Ramos (cell line): ENCODE results near the gene NATD1.

ENCODE experiments used
- in situ Hi-C: fragments of 300-500 bp; cut with MboI; formaldehyde crosslinking; loops from one replicate; pipeline ENCODE4 v1.14.3; 2022; ENCODE audit warnings: low sequenced_read_pairs; ENCODE audit not compliant: unreplicated experiment

Gene NATD1

GRCh38 chr17:21291357-21291756 lies 38.1 kb upstream of the NATD1 start:
- in situ Hi-C loops: no loop called here

- in situ Hi-C loops: no loop called here
Observed at GRCh38 chr17:21289902-21290571, 36.8 kb upstream of the NATD1 start.

GRCh38 chr17:21289175-21289901 lies 36.1 kb upstream of the NATD1 start:
- in situ Hi-C loops: no loop called here

GRCh38 chr17:21288571-21289017 lies 35.4 kb upstream of the NATD1 start:
- in situ Hi-C loops: no loop called here

GRCh38 chr17:21287703-21288449 lies 34.7 kb upstream of the NATD1 start:
- in situ Hi-C loops: no loop called here

- in situ Hi-C loops: no loop called here
Observed at GRCh38 chr17:21286909-21287702, 33.9 kb upstream of the NATD1 start.

DNA sequence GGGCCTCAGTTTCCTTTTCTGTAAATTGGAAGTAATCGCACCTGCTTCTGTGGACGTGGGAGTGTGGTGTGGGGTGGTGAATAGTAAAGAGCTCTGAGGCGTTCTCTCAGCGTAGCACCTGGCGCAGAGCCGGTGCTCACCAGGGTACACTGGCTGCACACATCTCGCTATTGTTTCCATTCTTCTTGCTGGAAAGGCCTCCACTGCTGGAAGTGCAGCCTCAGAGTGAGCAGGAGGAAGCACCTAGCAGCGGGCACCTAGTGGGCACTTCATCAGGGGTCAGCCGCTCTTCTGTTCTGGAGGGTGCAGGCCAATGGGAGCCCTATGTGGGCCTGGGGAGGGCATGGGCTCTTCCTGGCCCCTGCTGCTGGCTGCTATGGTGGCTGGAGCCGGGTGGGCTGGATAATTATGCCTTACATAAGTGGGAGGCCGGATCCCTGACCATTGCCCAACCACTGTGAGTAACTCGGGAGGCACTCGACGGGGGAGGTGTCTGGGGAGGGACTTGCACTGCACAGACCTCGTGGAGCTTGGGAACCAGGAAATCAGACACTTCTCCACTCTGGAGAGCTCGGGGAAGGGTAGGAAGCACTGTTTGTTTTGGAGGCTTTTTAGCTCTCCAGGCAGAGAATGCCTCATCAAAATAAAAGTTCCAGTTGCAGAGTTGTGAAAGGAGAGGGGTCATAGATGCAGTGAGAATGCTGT lies 33.0 kb upstream of the NATD1 start:
- in situ Hi-C loops: no loop called here

- in situ Hi-C loops: no loop called here
Observed at GRCh38 chr17:21285164-21286065, 32.2 kb upstream of the NATD1 start.

GRCh38 chr17:21284319-21285163 lies 31.3 kb upstream of the NATD1 start, which contains the start of gene MAP2K3:
Gene MAP2K3 (plus strand): TSS chr17:21284711. CDS start chr17:21284921, 210 bp downstream.
- in situ Hi-C loops: loop anchor here (5.0 kb wide), 1 partner anchor 228 kb away; no protein-coding TSS in a partner anchor

DNA sequence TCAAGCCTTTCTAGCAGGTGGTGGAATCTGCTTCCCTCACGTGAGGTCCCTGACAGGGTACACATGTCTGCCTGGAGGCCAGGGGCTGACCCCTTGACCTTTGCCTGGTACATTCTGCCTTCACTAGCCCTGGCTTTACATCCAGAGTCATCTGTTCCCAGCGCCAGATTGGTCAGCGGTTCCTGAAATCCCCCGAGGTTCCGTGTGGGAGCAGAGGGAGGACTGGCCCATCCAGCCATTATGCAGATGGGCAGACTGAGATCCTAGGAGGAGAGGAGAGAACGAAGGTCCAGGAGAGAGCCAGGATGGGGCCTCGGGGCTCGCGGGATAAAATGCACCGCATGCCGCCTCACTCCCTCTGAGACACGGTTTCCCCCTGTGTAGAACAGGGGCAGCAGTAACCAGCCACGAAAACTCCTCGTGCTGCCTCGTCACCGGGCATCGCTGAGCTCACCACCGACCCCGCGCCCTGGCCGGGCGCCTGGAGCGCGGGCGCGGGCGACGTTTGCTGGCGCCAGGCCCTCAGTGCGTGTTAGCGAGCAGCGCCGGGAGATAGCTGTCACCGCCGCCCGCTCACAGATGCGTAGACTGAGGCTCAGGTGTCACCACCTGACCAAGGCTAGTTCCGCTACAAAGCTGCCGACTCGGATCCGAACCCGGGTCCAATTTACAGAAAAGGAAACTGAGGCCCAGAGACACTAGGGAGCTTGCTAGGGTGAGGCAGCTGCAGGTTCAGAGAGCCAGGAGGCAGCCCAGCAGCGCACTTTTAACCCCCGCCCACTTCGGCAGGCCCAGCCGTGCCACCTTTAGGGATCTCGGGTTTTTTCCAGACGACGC lies 30.5 kb upstream of the NATD1 start:
- in situ Hi-C loops: loop anchor here (5.0 kb wide), 1 partner anchor 229 kb away; no protein-coding TSS in a partner anchor

DNA sequence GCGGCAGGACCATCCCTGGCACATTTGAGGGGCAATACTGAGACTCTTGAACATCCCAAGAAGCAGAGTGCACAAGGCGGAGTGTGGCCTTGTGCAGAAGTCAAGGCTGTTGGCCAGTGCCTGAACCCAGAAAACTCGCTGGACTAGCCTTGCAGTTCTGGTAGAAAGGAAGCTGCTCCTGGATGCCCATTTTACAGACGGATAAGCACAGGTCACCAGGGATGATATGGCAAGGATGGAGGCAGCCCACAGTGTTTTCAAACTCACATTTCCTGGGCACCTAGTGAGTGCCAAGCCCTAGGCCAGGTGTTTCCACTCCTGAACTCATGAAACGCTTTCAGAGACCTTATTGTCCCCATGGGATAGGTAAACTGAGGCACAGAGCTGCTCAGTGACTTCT lies 29.6 kb upstream of the NATD1 start:
- in situ Hi-C loops: loop anchor here (5.0 kb wide), 1 partner anchor 229 kb away; no protein-coding TSS in a partner anchor

DNA sequence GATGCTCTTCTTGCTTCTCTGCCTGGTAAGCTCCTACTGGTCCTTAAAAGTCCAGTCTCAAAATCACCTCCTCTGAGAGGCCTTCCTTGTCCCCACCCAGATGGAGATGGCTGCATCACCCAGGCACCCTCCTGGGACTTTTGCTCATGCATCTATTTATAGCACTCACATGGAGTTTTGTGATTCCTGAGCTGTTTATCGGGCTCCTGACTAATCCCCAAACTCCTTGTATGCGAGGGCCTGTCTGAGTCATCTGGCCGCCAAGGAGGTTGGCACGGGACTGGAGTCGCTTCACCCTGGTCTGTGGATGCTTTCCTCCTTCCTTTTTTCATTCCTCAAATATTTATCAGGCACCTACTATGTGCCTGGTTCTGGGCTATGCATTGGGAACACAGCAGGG lies 29.0 kb upstream of the NATD1 start:
- in situ Hi-C loops: loop anchor here (5.0 kb wide), 1 partner anchor 230 kb away; no protein-coding TSS in a partner anchor

- in situ Hi-C loops: loop anchor here (5.0 kb wide), 1 partner anchor 232 kb away; no protein-coding TSS in a partner anchor
Observed at GRCh38 chr17:21280081-21280518, 26.9 kb upstream of the NATD1 start.

GRCh38 chr17:21279582-21279981 lies 26.4 kb upstream of the NATD1 start:
- in situ Hi-C loops: loop anchor here (10.0 kb wide), 1 partner anchor 155 kb away; the partner anchor contains the start of gene DHRS7B

- in situ Hi-C loops: loop anchor here (10.0 kb wide), 1 partner anchor 154 kb away; the partner anchor contains the start of gene DHRS7B
Observed at GRCh38 chr17:21279198-21279535, 26.0 kb upstream of the NATD1 start.

DNA sequence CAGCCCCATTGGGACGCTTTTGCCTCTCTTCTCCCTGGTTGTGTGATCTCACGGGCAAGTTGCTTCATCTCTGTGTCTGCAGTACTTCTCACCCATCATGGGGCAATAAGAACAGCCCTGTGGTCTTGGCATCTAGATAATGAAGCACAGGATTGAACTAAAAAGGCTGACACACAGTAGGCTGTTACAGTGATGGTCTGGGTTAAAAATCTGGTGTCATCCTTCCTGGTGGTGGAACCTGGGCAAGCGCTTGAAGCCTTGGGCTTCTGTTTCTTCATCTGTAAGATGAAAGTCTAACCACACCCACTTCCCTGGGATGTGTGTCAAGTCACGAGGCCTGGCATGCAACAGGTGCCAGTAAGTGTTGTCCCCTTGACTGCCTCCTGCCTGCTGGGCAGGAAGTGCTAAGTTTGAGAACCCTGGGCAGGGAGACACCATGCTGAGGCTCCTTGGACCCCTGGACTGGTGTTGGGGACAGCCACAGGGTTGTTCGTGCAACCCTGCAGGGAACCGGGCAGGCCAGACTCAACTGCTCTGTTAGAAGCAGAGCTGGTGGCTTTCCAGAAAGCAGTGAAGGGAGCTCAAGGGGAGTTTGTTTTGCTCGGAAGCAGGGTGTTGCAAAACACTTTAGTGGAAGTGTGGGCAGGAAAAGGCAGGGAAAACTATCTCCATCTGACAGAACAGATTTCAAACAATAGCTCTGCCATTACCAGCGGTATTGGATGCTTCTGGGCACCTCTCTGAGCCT lies 25.4 kb upstream of the NATD1 start:
- in situ Hi-C loops: loop anchor here (10.0 kb wide), 1 partner anchor 154 kb away; the partner anchor contains the start of gene DHRS7B
